Activated B cell treated with CpG ODN at 0.5 μM for 24 hours (primary cell): ENCODE measurements around the gene FYN. TPM values are rescaled to one million over a fixed set of nuclear protein-coding genes. Genes with fewer than 3 reads are reported as not detected.
A peak's percentile ranks its signal among the peaks of the same experiment; 100 is the strongest.

ENCODE experiments used
- ATAC-seq: fragments of 200-7000 bp; cut with Tn5 transposase; one replicate; pipeline ENCODE4 v1.10.0; 2021; ENCODE audit warnings: low read depth, mild to moderate bottlenecking, moderate library complexity
- CTCF ChIA-PET: fragments of 350-600 bp; sonication (Branson Sonifier 250); formaldehyde crosslinking; loops from one replicate; lab custom pipeline; 2021; ENCODE audit warnings: antibody characterized with exemption; lab: Charles Lee
- POLR2A ChIA-PET: fragments of 350-600 bp; sonication (Branson Sonifier 250); formaldehyde crosslinking; loops from one replicate; lab custom pipeline; 2021; ENCODE audit warnings: antibody characterized with exemption; lab: Charles Lee
- DNase-seq: peaks from one replicate; pipeline ENCODE4 v3.0.0; 2022
- H3K27ac Mint-ChIP-seq: one replicate; pipeline ENCODE4 v1.8.0; 2020; ENCODE audit warnings: mixed read lengths
- H3K27me3 Mint-ChIP-seq: one replicate; pipeline ENCODE4 v1.8.0; 2021; ENCODE audit warnings: mixed read lengths
- H3K36me3 Mint-ChIP-seq: one replicate; pipeline ENCODE4 v1.8.0; 2021; ENCODE audit warnings: low read depth, mixed read lengths
- H3K4me1 Mint-ChIP-seq: one replicate; pipeline ENCODE4 v1.8.0; 2021; ENCODE audit warnings: mixed read lengths
- H3K4me3 Mint-ChIP-seq: one replicate; pipeline ENCODE4 v1.8.0; 2020; ENCODE audit warnings: mild to moderate bottlenecking, mixed read lengths
- H3K9me3 Mint-ChIP-seq: one replicate; pipeline ENCODE4 v1.8.0; 2020; ENCODE audit warnings: mixed read lengths
- intact Hi-C: fragments of 100-400 bp; cut with micrococcal nuclease; formaldehyde crosslinking; loops from one replicate; pipeline ENCODE4 v1.15.1; 2024
- total RNA-seq: library from RNA; stranded (reverse); gene quantifications from 2 replicates; pipeline ENCODE4 v1.2.3, GENCODE V29; 2022
- TF ChIP-seq, protein P1 (sequence below): fragments of 200-600 bp; IDR thresholded peaks from one replicate; pipeline ENCODE4 v1.8.0; 2022; ENCODE audit warnings: antibody characterized with exemption, mild to moderate bottlenecking

FYN gene
- total RNA-seq, 1 donor from 2014 or later: 64.7 TPM

DNA sequence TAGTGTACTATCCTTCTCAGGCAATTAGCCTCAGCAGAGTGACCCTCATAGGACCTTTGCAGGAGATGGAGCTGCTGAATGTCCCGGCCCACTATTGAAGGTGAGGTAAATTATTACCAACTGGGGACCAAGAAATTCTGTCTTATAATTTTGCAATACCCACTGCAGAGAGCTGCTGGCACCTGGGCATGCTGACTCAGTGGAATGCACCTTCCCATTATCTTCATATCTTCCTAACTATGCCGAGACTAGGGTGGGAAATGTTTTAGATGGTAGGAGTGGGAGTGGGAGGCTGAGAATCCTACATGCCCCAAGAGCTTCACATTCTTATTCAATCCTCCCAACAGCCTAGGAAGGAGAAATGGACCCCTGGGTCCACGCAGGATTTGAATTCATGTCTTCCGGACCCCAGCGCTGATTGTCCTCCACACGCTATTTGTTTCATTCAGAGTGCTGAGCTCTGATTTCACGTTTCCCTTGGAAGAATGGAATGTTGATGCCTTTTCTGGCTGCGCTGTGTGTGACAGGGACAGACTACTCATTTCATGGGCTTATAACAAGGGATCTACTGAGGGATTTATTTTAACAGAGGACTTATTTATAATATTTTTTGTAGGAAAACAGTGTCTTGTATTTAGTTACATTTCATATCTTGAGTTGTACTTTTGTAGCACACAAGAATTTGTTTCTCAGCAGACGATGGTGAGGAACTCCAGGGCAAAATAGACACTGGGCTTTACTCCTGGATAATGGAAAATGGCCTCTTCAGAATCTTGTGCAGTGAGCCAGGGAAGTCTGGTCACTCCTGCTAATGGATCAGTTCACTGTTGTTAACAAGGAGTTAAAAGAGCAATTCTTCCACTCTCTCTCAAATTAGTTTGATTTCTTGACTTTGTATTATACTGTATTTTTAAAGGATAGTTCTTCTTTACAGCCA, 66.4 kb downstream of the FYN start:
- TF ChIP-seq, protein P1, sequence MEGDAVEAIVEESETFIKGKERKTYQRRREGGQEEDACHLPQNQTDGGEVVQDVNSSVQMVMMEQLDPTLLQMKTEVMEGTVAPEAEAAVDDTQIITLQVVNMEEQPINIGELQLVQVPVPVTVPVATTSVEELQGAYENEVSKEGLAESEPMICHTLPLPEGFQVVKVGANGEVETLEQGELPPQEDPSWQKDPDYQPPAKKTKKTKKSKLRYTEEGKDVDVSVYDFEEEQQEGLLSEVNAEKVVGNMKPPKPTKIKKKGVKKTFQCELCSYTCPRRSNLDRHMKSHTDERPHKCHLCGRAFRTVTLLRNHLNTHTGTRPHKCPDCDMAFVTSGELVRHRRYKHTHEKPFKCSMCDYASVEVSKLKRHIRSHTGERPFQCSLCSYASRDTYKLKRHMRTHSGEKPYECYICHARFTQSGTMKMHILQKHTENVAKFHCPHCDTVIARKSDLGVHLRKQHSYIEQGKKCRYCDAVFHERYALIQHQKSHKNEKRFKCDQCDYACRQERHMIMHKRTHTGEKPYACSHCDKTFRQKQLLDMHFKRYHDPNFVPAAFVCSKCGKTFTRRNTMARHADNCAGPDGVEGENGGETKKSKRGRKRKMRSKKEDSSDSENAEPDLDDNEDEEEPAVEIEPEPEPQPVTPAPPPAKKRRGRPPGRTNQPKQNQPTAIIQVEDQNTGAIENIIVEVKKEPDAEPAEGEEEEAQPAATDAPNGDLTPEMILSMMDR: no peak
- H3K4me1 Mint-ChIP-seq: peaks cover 50% of the 10 kb centered on the region
- peak overlapping the region; percentile 55 for H3K4me3 Mint-ChIP-seq
- no peaks in the 10 kb centered on the region for H3K27me3 Mint-ChIP-seq
- no peak for ATAC-seq
- H3K9me3 Mint-ChIP-seq: no peaks in the 10 kb centered on the region
- CTCF ChIA-PET: interaction anchor here (0.8 to 2.3 kb wide), 3 partner anchors 21 to 67 kb away, joined by 3 to 9 read pairs (median 6); partner anchors contain the start of gene FYN
- peak overlapping the region; percentile 90 for H3K27ac Mint-ChIP-seq
- POLR2A ChIA-PET: interaction anchor here (1.2 to 4.1 kb wide), 7 partner anchors 11 to 237 kb away, joined by 3 to 42 read pairs (median 7); partner anchors contain the start of gene FYN
- intact Hi-C loops: no loop called here
- peaks cover under 1% of the 10 kb centered on the region for H3K36me3 Mint-ChIP-seq
- no peak for DNase-seq

DNA sequence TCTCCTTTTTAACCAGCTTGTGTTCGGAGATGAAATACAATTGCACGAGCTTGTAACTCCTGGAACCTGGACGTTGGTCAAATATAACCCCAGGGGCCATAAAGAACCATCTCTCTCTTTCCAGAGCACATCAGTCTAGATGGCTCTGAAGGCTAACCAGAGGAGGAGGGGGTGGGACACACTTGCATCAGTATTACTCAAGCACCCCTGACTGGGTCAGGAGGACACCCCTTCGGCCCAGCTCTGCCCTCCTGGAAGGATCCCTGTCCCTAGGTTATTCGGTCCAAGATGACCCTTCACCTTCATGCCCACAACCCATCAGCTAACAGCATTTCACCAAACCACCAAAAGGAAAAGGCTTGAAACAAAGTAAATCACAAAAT, 67.1 kb downstream of the FYN start:
- TF ChIP-seq, protein P1: no peak
- intact Hi-C loops: no loop called here
- CTCF ChIA-PET: interaction anchor here (0.8 to 3.4 kb wide), 6 partner anchors 22 to 191 kb away, joined by 3 to 18 read pairs (median 7); partner anchors contain the start of gene FYN

GRCh38 chr6:111805511-111806164, 67.6 kb downstream of the FYN start:
- Mint-ChIP-seq H3K4me1 (peaks cover 53% of the 10 kb centered on the region), H3K9me3 (no peaks in the 10 kb centered on the region), H3K27ac (peak overlapping the region; percentile 90), H3K36me3 (no peaks in the 10 kb centered on the region), H3K4me3 (peak overlapping the region; percentile 55), H3K27me3 (no peaks in the 10 kb centered on the region)
- peak; percentile 79 for ATAC-seq
- POLR2A ChIA-PET: interaction anchor here (0.6 to 4.1 kb wide), 13 partner anchors 12 to 321 kb away, joined by 3 to 42 read pairs (median 4); partner anchors contain the start of gene FYN
- TF ChIP-seq, protein P1: no peak
- intact Hi-C loops: loop anchor here (1.0 to 2.0 kb wide), 5 partner anchors 19 to 238 kb away; partner anchors contain the start of gene FYN
- CTCF ChIA-PET: interaction anchor here (1.3 to 3.4 kb wide), 5 partner anchors 40 to 192 kb away, joined by 4 to 18 read pairs (median 8); partner anchors contain the start of gene FYN
- peak; percentile 39 for DNase-seq

More for the DNA sequence above, 67.1 kb downstream of the FYN start:
- no peak for DNase-seq
- no peak for ATAC-seq
- H3K9me3 Mint-ChIP-seq: no peaks in the 10 kb centered on the region
- no peaks in the 10 kb centered on the region for H3K36me3 Mint-ChIP-seq
- H3K4me1 Mint-ChIP-seq: peaks cover 53% of the 10 kb centered on the region
- POLR2A ChIA-PET: interaction anchor here (0.6 to 4.1 kb wide), 13 partner anchors 11 to 322 kb away, joined by 3 to 42 read pairs (median 4); partner anchors contain the start of gene FYN
- H3K4me3 Mint-ChIP-seq: peak overlapping the region; percentile 55
- H3K27ac Mint-ChIP-seq: peak overlapping the region; percentile 90
- H3K27me3 Mint-ChIP-seq: no peaks in the 10 kb centered on the region

GRCh38 chr6:111804627-111805235, 68.5 kb downstream of the FYN start:
- Mint-ChIP-seq H3K4me1 (peaks cover 53% of the 10 kb centered on the region), H3K27me3 (no peaks in the 10 kb centered on the region), H3K9me3 (no peaks in the 10 kb centered on the region), H3K27ac (peak overlapping the region; percentile 90), H3K4me3 (peak overlapping the region; percentile 55), H3K36me3 (no peaks in the 10 kb centered on the region)
- TF ChIP-seq, protein P1: no peak
- DNase-seq (no peak), ATAC-seq (peak; percentile 69)
- intact Hi-C loops: loop anchor here (1.0 to 2.0 kb wide), 10 partner anchors 20 to 283 kb away; partner anchors contain the start of genes FAM229B, FYN and TUBE1
- ChIA-PET CTCF (interaction anchor here (0.7 to 3.4 kb wide), 7 partner anchors 16 to 193 kb away, joined by 3 to 18 read pairs (median 6); partner anchors contain the start of gene FYN), POLR2A (interaction anchor here (0.6 to 4.1 kb wide), 8 partner anchors 12 to 69 kb away, joined by 3 to 42 read pairs (median 5); partner anchors contain the start of gene FYN)
